ENCODE data around the gene PHKB. TPM values are rescaled to one million over a fixed set of nuclear protein-coding genes. Genes with fewer than 3 reads are reported as not detected.

The PHKB gene
- total RNA-seq, 4 donors from 2014 or later = 19.8 to 29.6 (median 25.2) TPM

DNA sequence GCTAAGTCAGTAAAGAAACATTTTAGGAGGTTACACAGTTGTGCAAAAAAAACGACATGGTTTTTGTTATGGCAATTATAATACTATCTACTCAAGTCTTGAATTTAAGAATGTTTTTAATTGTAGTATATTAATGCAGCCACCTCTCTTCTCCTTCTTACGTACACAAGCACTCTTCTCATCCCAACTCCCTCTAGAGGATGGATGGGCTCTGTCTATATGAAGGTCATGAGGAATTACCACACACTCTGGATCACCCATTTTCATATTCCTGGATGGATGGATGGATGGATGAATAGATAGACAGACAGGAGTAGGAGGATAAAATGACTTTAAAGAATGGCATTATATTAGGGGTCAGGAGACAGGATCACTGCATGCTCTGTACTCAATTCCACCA lies 120.0 kb downstream of the PHKB start:
- DNase-seq (ENCODE audit: low spot score in 2 of 2) = no peak
- 91 to 92% methylated on average over 2 of the region's 2 CpGs for WGBS, 2 donors
- TF ChIP-seq, protein P1, sequence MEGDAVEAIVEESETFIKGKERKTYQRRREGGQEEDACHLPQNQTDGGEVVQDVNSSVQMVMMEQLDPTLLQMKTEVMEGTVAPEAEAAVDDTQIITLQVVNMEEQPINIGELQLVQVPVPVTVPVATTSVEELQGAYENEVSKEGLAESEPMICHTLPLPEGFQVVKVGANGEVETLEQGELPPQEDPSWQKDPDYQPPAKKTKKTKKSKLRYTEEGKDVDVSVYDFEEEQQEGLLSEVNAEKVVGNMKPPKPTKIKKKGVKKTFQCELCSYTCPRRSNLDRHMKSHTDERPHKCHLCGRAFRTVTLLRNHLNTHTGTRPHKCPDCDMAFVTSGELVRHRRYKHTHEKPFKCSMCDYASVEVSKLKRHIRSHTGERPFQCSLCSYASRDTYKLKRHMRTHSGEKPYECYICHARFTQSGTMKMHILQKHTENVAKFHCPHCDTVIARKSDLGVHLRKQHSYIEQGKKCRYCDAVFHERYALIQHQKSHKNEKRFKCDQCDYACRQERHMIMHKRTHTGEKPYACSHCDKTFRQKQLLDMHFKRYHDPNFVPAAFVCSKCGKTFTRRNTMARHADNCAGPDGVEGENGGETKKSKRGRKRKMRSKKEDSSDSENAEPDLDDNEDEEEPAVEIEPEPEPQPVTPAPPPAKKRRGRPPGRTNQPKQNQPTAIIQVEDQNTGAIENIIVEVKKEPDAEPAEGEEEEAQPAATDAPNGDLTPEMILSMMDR (IDR thresholded peaks at IDR 0.05) = no peak
- TF ChIP-seq POLR2A (IDR thresholded peaks at IDR 0.05) = no peak
- intact Hi-C loops (cut with DNase I; ENCODE audit: low total_unique reads) = no loop called here
- H3K4me3 ChIP-seq (ENCODE audit: low read depth, poor library complexity, severe bottlenecking) = no peak overlapping the region

DNA sequence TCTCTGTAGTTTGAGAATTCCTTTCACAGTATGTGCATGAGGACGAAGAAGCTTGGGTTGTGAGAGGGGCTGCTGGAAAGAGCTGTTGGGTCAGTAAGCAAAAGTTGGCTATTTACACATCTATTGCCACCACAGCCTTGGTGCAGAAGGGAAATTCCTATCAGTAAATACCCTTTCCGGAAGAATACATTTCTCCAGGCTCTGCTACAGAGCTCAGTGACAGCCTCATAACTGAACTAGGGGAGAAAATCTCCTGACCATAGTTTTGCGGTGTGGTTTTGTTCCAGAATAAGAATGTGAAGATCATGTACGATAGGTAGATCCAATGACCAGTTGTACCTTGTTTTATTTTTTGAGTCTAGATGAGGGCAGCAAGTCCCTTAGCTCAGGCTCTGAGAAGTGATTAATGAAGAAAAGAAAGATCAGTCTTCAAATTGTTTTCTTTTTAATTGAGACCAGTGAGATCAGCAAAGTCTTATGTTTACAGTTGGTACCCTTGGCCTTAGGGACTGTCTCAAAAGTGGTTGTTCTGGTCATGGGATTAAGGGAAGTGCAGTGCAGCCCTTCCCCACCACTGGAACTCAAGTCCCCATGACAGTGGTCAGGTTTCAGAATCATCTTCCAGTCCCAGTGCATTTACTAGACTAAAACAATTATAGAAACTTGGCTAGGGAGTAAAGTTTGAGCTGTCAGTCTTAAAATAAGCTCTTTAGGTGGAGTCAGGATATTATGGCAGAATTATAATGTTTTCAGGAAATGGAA lies 123.5 kb downstream of the PHKB start:
- DNase-seq (ENCODE audit: low spot score in 2 of 2) = no peak
- 96 to 97% methylated on average over 4 of the region's 4 CpGs for WGBS, 2 donors
- intact Hi-C loops (cut with DNase I; ENCODE audit: low total_unique reads) = no loop called here
- H3K4me3 ChIP-seq (ENCODE audit: low read depth, poor library complexity, severe bottlenecking) = no peak overlapping the region
- TF ChIP-seq, protein P1 (IDR thresholded peaks at IDR 0.05) = no peak
- TF ChIP-seq POLR2A (IDR thresholded peaks at IDR 0.05) = no peak

DNA sequence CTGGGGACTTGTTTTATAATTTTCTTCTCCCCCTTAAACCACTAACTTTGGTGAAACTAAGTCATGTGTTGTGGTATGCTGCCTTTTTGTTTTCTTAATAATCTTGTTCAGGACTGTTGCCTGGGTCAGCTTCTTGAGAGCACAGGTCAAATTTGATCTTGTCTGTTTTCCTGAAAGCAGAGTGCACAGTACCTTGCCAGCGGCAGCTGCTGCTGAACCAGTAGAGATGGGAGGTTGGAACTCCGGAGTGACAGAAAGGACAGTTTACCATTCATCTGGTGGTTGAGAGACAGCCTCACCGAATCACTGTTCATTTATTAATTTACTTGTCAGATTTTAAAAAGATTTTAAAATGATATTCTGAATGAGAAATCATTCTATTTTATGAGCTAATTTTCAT lies 125.0 kb downstream of the PHKB start:
- DNase-seq (ENCODE audit: low spot score in 2 of 2) = no peak
- no peak overlapping the region for H3K4me3 ChIP-seq (ENCODE audit: low read depth, poor library complexity, severe bottlenecking)
- intact Hi-C loops (cut with DNase I; ENCODE audit: low total_unique reads) = no loop called here
- WGBS, 2 donors = 94 to 97% methylated on average over 3 of the region's 3 CpGs
- TF ChIP-seq, protein P1 (IDR thresholded peaks at IDR 0.05) = no peak
- no peak for TF ChIP-seq POLR2A (IDR thresholded peaks at IDR 0.05)

DNA sequence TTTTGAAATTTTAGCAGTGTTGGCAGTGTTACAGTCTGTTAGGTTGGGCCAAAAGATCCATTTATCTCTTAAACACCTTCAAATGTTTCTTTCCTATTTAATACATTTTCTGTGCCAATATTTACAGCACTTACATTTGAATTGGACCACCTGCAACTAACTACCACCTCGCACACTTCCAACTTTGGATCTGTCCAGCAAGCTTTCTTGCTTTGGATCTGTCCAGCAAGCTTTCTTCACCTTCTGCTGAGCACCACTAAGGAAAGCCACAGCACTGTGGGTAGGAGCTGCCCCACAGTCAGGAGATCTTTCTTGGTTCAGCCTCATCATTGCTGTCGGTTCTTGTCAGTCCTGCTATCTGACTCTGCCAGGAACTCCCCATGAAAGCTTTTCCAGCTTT lies 129.3 kb downstream of the PHKB start:
- TF ChIP-seq, protein P1 (IDR thresholded peaks at IDR 0.05) = no peak
- no peak for TF ChIP-seq POLR2A (IDR thresholded peaks at IDR 0.05)
- no peak for DNase-seq (ENCODE audit: low spot score in 2 of 2)
- 94 to 100% methylated on average over 2 of the region's 2 CpGs for WGBS, 2 donors
- H3K4me3 ChIP-seq (ENCODE audit: low read depth, poor library complexity, severe bottlenecking) = no peak overlapping the region
- intact Hi-C loops (cut with DNase I; ENCODE audit: low total_unique reads) = no loop called here

DNA sequence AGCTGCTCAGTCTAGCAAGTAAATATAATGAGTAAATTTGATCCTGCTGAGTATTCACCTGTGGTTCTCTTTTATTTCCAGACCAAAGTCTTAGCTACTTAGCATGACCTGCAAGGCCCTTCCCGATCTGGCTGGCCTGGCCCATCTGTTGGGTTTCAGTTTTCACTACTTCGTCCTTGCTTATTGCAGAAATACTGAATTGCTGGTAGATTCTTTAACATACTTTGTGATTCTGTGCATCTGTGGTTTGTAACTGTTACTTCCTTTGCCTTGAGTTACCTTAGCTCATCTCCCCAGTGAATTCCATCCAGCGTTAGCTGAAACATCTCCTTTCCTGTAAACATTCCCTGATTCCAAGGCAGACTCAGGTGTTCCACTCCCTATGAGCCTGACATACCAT lies 131.1 kb downstream of the PHKB start:
- no peak overlapping the region for H3K4me3 ChIP-seq (ENCODE audit: low read depth, poor library complexity, severe bottlenecking)
- WGBS, 2 donors = 89 to 91% methylated on average over 3 of the region's 3 CpGs
- intact Hi-C loops (cut with DNase I; ENCODE audit: low total_unique reads) = no loop called here
- no peak for TF ChIP-seq POLR2A (IDR thresholded peaks at IDR 0.05)
- TF ChIP-seq, protein P1 (IDR thresholded peaks at IDR 0.05) = no peak
- DNase-seq (ENCODE audit: low spot score in 2 of 2) = no peak

DNA sequence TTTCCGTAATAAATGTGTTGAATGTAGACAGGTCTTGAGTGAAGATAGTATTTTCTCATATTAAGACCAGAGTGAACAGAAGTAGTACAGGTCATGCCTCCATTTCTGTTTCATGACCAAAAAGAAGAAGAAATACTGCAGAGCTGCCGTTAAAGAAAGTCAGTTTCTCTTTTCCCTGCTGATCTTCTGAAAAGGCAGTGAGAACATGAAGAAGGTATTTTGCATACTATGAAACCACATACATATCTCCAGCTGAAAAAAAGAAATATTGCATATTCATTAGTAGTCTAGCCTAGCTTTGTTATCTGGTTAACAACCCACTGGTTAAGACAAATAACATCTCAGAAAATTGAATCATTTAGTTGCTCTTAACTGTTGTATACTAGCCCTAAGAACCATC lies 138.4 kb downstream of the PHKB start:
- TF ChIP-seq, protein P1 (IDR thresholded peaks at IDR 0.05) = no peak
- no peak for TF ChIP-seq POLR2A (IDR thresholded peaks at IDR 0.05)
- DNase-seq (ENCODE audit: low spot score in 2 of 2) = no peak
- H3K4me3 ChIP-seq (ENCODE audit: low read depth, poor library complexity, severe bottlenecking) = no peak overlapping the region
- WGBS, 2 donors = 94 to 99% methylated on average over 2 of the region's 2 CpGs
- intact Hi-C loops (cut with DNase I; ENCODE audit: low total_unique reads) = no loop called here

Data from lower leg skin (tissue), 4 donors.